ENCODE results near the gene G2E3.
"Not testable (repeated sequence)": the region's sequence is repeated elsewhere in the genome, so short reads cannot be mapped to it uniquely, and the experiment has no call there.

The G2E3 gene

DNA sequence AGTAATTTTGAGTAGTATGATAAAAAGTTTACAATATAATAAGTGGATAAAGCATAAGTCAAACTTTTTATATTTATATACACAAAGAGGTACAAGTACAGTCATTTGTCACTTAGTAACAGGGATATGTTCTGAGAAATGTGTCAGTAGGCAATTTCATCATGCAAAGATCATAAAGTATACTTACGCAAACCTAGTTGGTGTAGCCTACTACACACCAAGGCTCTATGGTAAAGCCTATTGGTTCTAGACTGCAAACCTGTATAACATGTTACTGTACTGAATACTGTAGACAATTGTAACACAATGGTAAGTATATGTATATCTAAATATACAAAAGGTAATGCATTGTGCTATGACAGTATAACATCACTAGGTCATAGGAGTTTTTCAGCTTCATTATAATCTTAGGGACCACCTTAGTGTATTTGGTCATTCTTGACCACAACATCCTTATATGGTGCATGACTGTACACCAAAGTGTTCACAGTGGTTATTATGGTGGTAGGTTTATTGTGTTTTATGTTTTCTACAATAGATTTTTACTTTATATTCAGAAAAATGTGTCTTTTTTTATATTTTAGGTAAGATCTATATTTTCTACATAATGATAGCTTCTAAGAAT, 48.3 kb downstream of the G2E3 start:
- no peak for DNase-seq

DNA sequence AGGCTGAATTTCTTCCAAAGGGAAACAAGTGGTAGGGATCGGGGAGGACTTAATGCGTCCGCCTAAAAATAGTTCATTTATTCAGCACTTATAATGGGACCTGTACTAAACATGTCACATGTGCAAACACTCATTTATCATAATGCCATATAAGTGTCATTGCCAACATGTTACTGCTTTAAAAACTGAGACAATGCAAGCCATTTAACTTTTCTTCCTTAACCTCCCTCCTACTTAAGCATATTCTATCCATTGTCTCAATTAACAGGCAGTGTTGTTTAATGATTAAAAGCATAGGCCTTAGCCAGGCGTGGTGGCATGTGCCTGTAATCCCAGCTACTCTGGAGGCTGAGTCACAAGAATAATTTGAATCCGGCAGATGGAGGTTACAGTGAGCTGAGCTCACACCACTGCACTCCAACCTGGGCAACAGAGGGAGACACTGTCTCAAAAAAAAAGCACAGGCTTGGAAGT, 49.6 kb downstream of the G2E3 start:
- DNase-seq = no peak

DNA sequence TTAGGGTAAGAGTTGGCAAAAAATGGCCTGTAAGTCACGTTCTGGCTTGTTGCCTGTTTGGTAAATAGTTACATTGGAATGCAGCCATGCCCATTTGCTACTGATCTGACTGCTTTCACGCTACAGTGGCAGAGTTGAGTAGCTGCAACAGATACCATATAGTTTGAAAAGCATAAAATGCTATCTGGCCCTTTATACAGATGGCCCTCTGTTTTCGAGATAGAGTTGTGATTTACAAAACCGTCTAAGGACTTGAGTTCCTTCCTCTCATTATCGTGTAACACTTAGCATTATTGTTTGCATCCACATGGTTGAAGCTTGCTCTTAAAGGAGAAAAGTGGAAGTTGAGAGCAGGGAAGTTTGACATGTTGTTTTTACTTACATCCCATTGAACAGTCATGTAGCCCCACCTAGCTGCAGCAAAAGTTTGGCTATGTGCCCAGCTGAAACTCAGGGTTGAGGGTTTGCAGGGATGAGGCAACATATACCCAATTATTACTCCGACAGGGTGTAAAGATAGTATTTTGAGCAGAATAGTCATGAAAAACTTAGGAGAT, 51.9 kb downstream of the G2E3 start:
- peak; percentile 62 for DNase-seq

DNA sequence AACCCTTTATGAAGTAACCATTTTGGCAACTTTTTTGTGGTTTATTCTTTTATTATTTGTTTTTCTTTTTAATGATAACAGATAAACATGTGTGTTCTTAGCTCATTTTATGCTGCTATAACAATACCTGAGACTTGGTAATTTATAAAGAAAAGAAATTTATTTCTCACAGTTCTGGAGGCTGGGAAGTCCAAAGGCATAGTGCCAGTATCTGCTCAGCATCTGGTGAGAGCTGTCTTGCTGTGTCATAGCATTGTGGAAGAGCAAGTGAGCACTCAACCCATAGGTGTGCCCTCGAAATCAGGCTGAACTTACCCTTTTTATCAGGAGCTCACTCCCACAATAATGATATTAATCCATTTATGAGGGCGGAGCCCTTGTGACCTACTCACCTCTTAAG, 55.2 kb downstream of the G2E3 start:
- no peak for DNase-seq

DNA sequence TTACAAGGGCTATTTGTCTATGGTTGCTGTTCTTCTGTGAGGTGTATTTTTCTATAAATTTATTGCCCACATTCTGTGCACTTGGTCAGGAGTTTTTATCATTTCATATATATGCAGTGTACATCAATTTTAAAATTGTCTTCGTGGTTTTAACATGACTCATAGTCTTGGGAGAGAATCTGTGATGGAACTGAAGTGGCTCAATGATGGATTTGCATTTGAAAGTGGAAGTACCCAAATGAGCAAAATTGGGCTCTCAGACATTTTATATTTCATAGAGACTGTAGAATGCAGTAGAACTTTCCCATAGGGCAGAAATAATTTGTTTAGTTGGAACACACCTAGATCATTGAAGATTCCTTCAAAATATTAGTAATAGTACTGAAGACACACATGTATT, 61.2 kb downstream of the G2E3 start:
- no peak for DNase-seq

DNA sequence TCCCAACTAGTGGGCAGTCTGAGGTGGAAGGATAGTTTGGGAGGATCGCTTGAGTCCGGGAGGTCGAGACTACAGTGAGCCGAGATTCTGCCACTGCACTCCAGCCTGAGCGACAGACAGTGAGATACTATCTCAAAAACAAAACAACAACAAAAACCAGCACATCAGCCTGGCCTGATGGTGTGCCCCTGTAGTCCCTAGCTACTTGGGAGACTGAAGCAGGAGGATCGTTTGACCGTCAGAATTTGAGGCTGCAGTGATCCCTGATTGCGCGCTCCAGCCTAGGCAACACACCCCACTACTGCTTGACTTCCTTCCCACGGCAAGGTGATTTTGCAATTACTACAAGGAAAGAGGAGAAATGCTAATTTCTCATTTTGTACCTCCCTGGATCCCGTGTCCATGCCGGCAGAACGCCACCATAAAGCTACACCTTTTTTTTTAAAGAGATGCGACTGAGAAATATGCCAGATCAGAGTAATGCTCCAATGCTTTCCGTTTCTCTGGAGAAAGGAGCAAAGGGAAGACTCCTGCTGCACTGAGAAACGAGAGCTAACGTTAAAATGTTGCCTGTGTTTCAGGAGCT, 62.5 kb downstream of the G2E3 start:
- DNase-seq = no peak

DNA sequence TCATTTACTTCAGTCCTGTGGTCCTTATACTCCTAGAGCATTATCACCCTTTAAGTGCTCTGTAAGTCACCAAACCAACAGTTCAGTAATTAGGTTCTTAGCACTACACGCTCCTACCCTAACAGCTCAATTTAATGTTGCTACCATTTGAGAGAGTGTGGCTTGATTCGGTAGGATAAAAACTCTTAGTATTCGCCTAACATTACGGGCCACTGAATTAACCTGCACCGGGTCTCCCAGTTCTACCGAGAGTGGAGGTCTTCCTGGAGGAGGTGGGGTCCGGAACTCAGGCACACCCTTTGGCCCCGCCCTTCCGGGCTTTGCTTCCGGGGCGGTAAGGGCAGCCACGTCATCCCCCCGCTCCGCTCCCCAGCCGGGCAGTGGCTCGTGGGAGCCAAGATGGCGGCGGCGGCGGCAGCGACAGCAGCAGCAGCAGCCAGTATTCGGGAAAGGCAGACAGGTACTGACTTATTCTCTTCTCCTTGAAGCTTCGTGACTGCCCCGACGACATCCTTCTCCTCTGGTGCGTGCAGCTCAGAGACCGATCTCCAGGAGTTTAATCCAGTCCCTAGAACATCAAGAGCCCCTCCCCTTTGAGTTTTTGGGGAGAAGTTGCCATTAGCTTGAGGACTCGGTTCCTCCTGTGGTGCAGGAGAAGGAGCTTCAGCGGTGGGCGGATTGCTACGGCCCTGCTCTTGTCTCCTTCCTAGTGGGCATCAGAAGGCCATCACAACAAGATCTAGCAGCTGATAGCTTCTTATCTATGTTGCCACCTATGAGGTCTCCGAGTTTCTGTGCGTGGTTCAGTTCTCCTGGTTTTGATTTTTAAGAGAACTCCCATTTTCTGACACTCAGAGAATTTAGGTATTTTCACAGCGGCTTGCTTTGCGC, 63.2 kb downstream of the G2E3 start, which contains the start of gene SCFD1:
TSS of gene SCFD1 (plus strand) at position 380 of the 891 bp plus-strand sequence. CDS start at position 400, 20 bp downstream.
- peak; percentile 97 for DNase-seq

DNA sequence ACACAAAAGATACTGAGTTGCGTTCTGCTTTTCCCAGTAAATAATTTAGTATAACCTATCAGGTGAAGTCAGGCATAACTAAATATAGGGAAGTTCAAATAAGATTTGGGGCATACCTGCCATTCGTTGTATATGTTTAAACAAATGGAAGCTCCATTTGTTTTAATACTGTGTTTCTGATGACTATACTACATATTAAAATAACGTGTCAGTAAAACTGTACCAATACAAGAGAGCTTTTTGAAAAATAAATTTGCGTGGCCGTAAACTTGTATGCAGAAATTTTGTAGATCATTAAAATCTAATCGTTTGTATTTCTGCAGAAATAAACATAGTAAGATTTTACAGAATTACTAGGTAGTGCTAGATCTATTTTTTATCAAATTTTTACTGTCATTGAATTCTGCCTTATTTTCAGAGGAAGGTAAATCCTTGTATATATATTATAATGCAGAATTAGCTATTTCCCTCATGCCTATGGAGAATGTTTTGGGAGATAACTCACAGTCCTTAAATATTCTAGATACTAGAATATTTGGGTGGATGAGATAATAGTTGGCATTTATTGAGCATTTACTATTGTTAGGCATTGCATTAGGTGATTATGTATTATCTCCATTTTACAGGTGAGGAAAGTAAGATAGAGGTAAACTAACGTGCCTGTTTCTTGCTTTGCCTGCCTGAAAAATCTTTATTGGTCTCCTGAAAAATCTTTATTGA, 64.6 kb downstream of the G2E3 start:
- no peak for DNase-seq

DNA sequence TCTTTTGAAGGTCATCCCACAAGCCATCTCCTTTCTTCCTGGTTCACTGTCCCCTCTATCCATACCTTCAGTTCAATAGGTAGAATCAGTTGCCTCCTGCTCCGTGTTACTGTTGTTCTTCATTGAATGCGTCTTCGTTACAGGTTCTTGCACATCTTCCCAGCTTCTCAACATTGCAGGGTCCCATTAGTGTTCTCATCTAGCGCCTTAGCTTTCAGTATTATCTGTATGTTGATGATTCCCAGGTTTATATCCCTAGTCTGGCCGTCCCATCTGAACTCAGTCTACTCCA, 65.1 kb downstream of the G2E3 start:
- no peak for DNase-seq

DNA sequence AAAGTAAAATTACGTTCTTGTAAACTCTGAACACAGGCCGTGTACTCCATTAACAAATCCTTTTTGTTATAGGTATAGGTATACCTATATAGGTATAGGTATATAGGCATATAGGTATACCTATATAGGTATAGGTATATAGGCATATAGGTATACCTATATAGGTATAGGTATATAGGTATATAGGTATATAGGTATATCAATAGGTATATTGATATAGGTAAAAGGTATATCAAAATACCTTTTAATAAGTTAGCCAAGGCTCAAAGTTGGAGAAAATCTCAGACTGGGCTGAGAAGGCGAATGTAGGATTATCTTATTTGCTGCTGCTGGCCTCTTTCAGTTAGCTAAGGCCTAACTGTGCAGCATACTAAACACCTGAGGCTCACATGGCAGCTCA, 66.6 kb downstream of the G2E3 start:
- no peak for DNase-seq

DNA sequence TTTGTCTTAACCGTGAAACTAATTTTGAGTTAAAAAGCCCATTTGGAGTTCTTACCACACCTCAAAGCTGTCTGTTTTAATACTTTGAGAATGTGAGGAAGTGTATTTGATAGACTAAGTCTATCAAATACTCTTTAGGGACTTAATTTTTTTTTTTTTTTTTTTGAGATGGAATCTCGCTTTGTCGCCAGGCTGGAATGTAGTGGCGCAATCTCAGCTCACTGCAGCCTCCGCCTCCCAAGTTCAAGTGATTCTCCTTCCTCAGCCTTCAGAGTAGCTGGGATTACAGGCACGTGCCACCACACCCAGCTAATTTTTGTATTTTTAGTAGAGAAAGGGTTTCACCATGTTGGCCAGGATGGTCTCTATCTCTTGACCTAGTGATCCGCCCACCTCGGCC, 70.5 kb downstream of the G2E3 start:
- DNase-seq = not testable (repeated sequence)

DNA sequence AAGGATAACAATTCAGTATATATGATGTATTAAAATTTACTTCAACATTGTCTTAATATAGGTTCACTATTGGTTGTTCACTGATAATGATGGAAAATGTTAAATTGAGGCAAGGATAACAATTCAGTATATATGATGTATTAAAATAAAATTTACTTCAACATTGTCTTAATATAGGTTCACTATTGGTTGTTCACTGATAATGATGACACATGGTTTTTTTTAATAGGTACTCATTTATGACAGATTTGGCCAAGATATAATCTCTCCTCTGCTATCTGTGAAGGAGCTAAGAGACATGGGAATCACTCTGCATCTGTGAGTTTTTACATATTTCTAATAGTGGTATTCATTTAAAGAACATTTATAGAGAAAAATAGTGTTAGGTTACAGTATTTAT, 71.3 kb downstream of the G2E3 start:
- DNase-seq = no peak

DNA sequence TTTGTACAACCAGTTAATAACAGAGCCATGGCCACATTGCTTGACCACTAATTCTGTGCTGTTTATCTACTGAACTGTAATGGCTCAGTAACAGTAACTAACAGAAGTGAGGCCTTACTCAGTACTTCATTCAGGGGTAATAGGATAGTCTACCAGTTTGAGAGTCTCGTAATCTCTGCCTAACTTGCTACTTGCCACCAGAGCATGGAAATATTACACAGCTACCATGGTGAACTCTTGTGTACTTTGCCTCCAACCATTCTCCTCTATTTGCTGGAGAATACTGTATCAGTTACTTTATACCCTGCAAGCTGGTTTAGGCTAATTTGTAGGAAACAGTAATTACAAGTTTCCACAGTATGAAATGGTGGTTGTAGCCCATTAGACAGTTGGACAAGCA, 73.8 kb downstream of the G2E3 start:
- no peak for DNase-seq

DNA sequence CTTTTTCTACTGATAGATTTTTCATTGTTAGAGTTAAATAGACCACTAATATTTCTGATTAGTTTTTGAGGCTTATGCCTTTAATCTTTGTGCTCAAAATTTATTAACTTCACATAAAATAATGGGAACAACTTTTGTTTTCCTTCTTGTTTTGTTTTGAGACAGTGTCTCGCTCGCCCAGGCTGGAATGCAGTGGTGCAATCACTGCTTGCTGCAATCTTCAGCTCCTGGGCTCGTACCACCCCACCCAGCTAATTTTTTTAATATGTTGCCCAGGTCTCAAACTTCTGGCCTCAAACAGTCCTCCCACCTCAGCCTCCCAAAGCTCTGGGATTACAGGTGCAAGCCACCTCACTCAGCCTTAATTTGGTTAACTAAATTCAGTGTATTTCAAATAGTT, 80.0 kb downstream of the G2E3 start:
- no peak for DNase-seq

DNA sequence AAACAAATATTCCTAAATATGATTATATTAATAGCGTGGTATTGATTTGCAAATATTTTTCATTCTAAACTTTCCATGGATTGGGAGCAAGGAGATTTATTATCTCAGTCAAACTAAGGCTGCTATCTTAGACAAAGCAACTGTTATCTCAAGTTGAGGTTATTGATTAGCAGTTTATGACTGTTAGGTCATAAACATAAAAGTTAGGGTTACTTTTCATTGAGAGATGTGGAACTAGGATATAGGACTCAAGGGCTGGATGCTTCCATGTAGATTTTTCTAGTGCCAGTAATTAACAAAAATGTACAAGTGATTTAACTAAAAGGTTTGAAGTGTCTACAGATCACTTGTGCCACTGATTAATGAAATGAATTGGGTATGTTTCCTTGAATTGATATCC, 82.2 kb downstream of the G2E3 start:
- no peak for DNase-seq

DNA sequence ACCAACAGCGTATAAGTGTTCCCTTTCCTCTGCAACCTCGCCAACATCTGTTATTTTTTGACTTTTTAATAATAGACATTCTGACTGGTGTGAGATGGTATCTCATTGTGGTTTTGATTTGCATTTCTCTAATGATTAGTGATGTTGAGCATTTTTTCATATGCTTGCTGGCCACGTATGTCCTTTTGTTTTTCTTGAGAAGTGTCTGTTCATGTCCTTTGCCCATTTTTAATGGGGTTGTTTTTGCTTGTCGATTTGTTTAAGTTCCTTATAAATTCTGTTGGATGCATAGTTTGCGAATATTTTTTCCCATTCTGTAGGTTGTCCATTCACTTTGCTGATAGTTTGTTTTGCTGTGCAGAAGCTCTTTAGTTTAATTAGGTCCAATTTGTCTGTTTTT, 85.5 kb downstream of the G2E3 start:
- DNase-seq = not testable (repeated sequence)

DNA sequence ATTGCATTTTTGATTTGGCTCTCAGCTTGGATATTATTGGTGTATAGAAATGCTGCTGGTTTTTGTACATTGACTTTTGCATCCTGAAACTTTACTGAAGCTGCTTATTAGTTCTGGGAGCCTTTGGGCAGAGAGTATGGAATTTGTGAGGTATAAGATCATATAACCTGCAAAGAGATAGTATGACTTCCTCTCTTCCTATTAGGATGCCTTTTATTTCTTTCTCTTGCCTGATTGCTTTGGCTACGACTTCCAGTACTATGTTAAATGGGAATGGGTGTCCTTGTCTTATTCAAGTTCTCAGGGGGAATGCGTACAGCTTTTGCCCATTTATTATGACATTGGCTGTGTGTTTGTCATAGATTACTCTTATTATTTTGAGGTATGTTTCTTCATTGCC, 86.6 kb downstream of the G2E3 start:
- no peak for DNase-seq

DNA sequence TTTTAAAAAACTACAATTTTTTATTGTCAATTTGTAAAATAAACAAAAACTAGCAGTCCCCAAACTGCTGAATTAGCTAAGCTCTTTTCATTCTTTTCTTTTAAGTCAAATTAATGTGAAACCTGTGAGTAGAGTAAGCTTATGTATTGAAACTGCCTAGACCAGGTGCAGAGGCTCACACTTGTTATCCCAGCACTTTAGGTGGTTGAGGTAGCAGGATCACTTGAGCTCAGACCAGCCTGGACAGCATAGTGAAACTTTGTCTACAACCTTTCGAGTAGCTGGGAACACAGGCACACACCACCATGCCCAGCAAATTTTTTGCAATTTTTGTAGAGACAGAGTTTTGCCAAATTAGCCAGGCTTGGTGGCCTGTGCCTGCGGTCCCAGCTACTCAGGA, 89.5 kb downstream of the G2E3 start:
- no peak for DNase-seq

DNA sequence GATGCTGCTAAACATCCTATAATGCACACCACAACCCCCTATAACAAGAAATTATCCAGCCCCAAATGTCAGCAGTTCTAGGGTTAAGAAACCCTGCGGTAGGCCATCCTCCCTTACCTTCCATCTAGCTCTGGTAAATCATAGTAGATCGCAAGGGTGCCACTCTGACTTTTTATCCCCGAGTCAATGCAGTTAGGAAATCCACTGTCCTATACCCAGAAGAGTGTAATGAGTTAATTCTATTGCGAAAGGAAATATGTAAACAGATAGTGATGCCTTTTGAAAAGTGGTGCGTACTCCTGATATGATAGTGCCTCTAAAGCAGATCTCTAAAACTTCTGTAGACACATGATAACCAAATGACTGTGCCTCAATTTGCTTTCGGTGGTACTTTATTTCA, 93.0 kb downstream of the G2E3 start:
- DNase-seq = no peak

DNA sequence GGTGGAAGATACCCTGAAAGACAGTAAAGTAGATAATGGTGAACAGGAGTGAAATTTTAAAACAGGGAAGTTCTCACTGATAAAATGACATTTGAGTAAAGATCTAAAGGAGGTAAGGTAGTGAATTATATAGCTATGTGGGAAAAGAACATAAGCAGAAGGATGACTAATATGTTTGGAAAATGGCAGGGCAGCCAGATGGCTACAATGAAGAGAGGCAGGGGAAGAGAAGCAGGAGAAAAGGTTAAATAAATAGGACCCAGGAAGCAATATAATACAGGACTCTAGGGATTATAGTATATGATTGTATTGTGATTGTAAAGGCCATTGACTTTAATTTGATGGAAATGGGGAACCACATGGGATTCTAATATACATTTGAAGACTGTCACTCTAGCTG, 96.2 kb downstream of the G2E3 start:
- DNase-seq = no peak

DNA sequence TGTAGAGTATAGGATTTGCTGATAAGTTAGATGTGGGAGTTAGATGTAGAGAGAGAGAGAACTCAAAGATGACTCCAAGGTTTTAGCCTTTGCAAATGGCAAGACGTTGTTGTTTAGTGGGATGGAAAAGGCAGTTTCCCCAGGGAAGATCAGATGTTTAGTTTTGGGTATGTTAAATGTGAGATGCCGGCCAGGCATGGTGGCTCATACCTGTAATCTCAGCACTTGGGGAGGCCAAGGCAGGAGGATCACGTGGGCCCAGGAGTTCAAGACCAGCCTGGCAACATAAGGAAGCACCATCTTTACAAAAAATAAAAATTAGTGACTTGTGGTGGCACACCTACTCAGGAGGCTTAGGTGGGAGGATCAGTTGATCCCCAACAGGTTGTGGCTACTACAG, 96.7 kb downstream of the G2E3 start:
- DNase-seq = no peak

DNA sequence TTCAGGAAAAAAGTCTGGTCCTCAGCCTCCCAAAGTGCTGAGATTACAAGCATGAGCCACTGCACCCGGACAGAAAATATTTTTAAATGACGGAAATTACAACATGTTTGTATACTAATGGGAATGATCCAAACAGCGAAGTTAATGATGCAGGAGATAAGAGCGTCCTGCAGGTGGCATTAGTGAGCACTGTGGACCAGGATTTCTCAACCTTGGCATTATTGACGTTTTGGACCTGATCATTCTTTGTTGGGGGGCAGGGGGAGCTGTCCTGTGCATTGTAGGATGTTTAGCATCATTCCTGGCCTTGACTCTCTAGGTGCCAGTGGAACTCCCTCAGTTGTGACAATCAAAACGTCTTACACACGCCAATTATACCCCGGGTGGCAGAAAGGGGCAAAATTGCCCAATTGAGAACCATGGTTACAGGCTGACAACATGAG, 97.3 kb downstream of the G2E3 start:
- peak; percentile 26 for DNase-seq

DNA sequence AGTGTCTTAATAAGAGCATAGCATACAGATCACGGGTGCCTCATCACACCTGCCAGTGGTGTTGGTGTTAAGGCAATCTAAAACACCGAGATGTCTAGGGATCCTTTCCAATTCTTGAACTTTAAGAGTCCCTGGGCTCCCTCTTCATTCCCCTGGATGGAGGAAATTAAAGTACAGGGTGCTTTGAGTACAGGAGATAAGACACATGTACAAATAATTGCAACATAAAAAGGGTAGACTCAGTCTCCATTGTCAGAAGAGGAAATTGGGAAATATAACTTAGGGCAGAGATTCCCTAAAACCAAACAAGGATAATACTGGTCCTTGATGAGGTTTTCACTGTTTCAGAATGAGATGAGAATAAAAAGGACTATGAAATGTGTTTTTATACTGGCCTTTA, 98.1 kb downstream of the G2E3 start:
- DNase-seq = no peak

Measured in right hindlimb (tissue), 1 donor.